Sigmoid colon (tissue), 4 donors: ENCODE measurements around the gene CHPF2.

Experiments used
- CTCF ChIP-seq, 4 experiments: fragments of 450-650 bp in 3 of 4; fragments of 200-600 bp in 1 of 4; IDR thresholded peaks; one replicate each; pipeline ENCODE4 v1.5.1; 2016 to 2019; ENCODE audit warnings: antibody characterized with exemption in 4 of 4, mild to moderate bottlenecking in 3 of 4, moderate library complexity in 2 of 4
- EP300 ChIP-seq, 4 donors: sonication (generic); formaldehyde crosslinking; IDR thresholded peaks; one replicate each; pipeline ENCODE4 v1.6.1; 2017; ENCODE audit warnings: antibody characterized with exemption in 4 of 4
- POLR2A ChIP-seq, 2 donors: fragments of 450-650 bp; IDR thresholded peaks; one replicate each; pipeline ENCODE4 v1.6.1; 2016; ENCODE audit warnings: antibody characterized with exemption in 2 of 2, mild to moderate bottlenecking in 2 of 2, moderate library complexity in 2 of 2
- POLR2AphosphoS5 ChIP-seq, 4 donors: sonication (generic); formaldehyde crosslinking; IDR thresholded peaks; one replicate each; pipeline ENCODE4 v1.6.1; 2017; ENCODE audit warnings: antibody characterized with exemption in 4 of 4

GRCh38 chr7:151212626-151213025 is 19.7 kb upstream of the CHPF2 start:
- TF ChIP-seq CTCF (IDR thresholded peaks at IDR 0.05) (no peak), POLR2A (IDR thresholded peaks at IDR 0.05) (no peak), POLR2AphosphoS5 (IDR thresholded peaks at IDR 0.05) (no peak), EP300 (IDR thresholded peaks at IDR 0.05) (no peak)
